ENCODE measurements around the gene DUSP1.

Gene DUSP1

DNA sequence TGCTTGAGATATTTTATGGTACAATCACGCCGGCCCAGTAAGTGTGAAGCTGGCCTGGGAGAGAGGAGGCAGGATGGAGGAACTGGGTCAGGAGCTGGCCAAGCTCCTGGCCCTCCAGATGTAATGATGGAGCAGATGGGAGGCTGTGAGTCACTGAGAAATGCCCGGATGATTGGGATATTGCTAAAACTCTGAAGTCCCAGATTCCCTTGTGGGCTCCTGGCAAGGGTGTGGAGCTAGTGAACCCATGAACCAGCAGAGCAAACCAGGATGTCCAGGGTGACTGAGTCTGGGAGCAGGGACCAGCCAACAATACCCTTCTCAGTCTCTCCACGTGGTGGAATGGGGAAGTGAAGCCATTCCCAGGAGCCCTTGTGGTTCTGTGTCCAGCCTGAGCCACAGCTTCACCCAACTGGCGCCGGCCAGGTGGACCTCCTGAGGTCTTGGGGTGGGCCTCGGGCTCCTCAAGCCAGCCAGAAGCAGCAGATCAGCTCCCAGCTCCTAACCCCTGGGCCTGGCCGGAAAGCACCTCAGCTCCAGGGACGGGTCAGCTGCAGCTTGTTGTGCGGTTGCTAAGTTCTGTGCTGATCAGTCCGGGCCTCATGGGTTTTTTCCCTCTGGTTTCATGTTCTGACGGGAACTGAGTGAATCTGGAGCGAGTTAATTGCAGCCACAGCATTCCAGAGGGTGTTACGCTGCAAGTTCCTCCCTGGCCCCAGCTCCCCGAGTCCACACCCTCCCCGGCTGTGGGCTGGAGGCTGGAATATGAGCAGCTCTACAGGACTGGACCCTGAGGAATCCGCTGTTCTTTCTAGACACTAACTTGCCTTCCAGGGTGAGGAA, 37.6 kb downstream of the DUSP1 start:
- no peak overlapping the region for H3K4me3 ChIP-seq (replicated peaks; ENCODE audit: low read depth, low read length)
- no peak for DNase-seq (ENCODE audit: extremely low read depth, insufficient read length)
- no peaks in the 10 kb centered on the region for H3K36me3 ChIP-seq (ENCODE audit: control insufficient read depth, insufficient read depth, low read length)
- no peaks in the 10 kb centered on the region for H3K27me3 ChIP-seq (replicated peaks; ENCODE audit: control insufficient read depth, insufficient read depth, low read length)
- TF ChIP-seq, protein P1, sequence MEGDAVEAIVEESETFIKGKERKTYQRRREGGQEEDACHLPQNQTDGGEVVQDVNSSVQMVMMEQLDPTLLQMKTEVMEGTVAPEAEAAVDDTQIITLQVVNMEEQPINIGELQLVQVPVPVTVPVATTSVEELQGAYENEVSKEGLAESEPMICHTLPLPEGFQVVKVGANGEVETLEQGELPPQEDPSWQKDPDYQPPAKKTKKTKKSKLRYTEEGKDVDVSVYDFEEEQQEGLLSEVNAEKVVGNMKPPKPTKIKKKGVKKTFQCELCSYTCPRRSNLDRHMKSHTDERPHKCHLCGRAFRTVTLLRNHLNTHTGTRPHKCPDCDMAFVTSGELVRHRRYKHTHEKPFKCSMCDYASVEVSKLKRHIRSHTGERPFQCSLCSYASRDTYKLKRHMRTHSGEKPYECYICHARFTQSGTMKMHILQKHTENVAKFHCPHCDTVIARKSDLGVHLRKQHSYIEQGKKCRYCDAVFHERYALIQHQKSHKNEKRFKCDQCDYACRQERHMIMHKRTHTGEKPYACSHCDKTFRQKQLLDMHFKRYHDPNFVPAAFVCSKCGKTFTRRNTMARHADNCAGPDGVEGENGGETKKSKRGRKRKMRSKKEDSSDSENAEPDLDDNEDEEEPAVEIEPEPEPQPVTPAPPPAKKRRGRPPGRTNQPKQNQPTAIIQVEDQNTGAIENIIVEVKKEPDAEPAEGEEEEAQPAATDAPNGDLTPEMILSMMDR (IDR thresholded peaks at IDR 0.05; ENCODE audit: insufficient read depth, low read length, poor library complexity, severe bottlenecking), result no peak

DNA sequence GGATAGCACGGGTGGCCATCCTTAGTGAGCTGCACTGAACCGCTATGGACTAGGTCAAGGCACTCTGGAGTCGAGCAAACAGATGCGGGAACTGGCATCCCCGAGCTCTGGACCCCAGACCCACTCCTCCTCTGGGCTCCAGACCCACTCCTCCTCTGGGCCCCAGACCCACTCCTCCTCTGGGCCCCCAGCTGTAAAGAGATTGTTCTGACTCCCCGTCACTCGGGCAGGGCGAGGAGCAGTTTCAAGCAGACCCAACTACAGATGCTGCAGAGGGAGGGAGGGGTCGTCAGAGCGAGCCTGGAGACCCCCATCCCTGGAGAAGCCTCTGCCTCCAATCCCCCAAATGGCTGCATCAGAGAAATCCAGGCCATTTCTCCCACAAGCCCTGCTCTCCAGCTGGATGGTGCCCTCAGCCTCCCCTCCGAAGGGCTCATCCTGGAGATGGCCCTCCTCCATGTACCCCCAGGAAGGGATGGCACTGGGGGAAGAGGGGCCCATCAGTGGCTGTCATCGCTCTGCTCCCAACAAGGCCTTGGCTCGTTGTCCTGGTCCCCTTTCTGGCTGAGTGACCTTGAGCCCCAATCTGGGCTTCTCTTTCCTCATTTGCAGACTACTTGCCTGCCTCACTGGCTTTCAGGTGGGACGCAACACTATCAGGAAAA, 38.7 kb downstream of the DUSP1 start:
- no peak for DNase-seq (ENCODE audit: extremely low read depth, insufficient read length)
- Histone ChIP-seq H3K4me3 (replicated peaks; ENCODE audit: low read depth, low read length) (no peak overlapping the region), H3K36me3 (ENCODE audit: control insufficient read depth, insufficient read depth, low read length) (no peaks in the 10 kb centered on the region), H3K27me3 (replicated peaks; ENCODE audit: control insufficient read depth, insufficient read depth, low read length) (no peaks in the 10 kb centered on the region)
- TF ChIP-seq, protein P1 (IDR thresholded peaks at IDR 0.05; ENCODE audit: insufficient read depth, low read length, poor library complexity, severe bottlenecking), result no peak

DNA sequence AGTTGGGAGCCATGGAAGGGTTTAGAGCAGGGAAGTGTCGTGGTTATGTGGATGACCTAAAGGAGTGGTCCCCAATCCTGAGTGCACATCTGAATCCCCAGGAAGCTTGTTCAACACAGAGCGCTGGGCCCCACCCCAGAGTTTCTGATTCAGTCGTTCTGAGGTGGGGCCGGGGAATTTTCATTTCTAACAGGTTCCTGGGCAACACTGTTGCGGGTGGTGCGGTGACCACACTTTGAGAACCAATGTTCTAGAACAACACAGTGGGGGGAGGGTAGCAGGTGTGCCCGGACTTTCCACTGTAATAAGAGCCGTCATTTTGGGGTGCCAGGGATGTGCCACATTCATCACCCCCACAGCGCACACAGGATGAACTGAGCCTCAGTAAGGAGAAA, 39.3 kb downstream of the DUSP1 start:
- H3K27me3 ChIP-seq (replicated peaks; ENCODE audit: control insufficient read depth, insufficient read depth, low read length), result no peaks in the 10 kb centered on the region
- H3K36me3 ChIP-seq (ENCODE audit: control insufficient read depth, insufficient read depth, low read length), result no peaks in the 10 kb centered on the region
- TF ChIP-seq, protein P1 (IDR thresholded peaks at IDR 0.05; ENCODE audit: insufficient read depth, low read length, poor library complexity, severe bottlenecking), result no peak
- no peak for DNase-seq (ENCODE audit: extremely low read depth, insufficient read length)
- H3K4me3 ChIP-seq (replicated peaks; ENCODE audit: low read depth, low read length), result no peak overlapping the region

DNA sequence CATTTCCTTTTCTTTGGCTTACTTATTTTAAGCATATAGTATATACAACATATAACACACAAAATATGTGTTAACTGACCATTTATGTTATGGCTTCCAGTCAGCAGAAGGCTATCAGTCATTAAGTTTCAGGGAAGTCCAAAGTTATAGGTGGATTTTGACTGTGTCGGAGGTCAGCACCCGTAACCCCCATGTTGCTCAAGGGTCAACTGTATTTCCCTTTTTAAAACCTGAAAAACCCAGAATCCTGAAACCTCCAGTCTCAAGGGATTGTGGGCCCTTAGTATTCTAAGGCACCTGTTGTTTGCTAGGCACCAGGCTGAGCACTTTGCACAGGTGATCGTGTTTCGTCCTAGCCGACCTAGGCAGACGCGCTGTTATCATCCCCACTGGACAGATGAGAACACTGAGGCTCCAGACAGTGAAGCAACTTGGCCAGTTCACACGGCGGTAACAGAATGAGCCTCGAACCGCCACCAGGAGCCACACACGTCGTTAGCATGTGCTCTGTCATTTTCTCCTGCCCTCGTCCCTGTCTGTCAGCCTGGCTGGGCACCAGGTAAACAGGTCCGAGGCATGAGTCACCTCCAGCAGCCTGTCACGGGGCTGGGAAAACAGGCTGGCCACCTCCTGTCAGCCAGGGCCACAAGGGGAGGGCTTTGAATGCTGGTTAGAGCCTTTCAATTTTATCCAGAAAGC, 39.9 kb downstream of the DUSP1 start:
- no peak for DNase-seq (ENCODE audit: extremely low read depth, insufficient read length)
- Histone ChIP-seq H3K36me3 (ENCODE audit: control insufficient read depth, insufficient read depth, low read length) (no peaks in the 10 kb centered on the region), H3K27me3 (replicated peaks; ENCODE audit: control insufficient read depth, insufficient read depth, low read length) (no peaks in the 10 kb centered on the region), H3K4me3 (replicated peaks; ENCODE audit: low read depth, low read length) (no peak overlapping the region)
- TF ChIP-seq, protein P1 (IDR thresholded peaks at IDR 0.05; ENCODE audit: insufficient read depth, low read length, poor library complexity, severe bottlenecking), result no peak

DNA sequence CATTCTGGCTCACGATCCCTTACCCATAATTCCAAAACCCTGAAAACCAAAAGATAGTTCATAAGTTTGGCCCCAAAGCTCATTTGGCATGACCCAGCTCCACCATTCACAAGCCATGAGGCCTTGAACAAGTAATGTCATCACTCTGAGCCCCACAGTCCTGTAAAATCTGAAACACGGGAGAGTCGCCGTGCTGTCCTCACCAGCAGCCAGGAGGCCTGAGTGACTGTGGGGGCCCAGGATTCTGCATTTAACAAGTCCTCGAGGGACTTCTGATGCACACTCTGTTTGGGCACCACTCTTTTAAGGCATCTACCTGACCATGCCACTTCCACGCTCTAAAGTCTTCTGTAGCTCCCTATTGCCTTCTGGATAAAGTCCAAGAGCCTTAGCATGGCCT, 40.8 kb downstream of the DUSP1 start:
- Histone ChIP-seq H3K36me3 (ENCODE audit: control insufficient read depth, insufficient read depth, low read length) (no peaks in the 10 kb centered on the region), H3K27me3 (replicated peaks; ENCODE audit: control insufficient read depth, insufficient read depth, low read length) (no peaks in the 10 kb centered on the region), H3K4me3 (replicated peaks; ENCODE audit: low read depth, low read length) (no peak overlapping the region)
- TF ChIP-seq, protein P1 (IDR thresholded peaks at IDR 0.05; ENCODE audit: insufficient read depth, low read length, poor library complexity, severe bottlenecking), result no peak
- no peak for DNase-seq (ENCODE audit: extremely low read depth, insufficient read length)

All from GM06990 (cell line).